Right ventricle myocardium superior (tissue), 1 donor: Measurements from ENCODE around the gene WDPCP. TPM values are rescaled to one million over a fixed set of nuclear protein-coding genes. Genes with fewer than 3 reads are reported as not detected.
A peak's percentile ranks its signal among the peaks of the same experiment; 100 is the strongest.
"Not testable (repeated sequence)": the region's sequence is repeated elsewhere in the genome, so short reads cannot be mapped to it uniquely, and the experiment has no call there.

Experiments
- ATAC-seq: fragments of 200-7000 bp; cut with Tn5 transposase; one replicate; pipeline ENCODE4 v1.9.1; 2020; ENCODE audit warnings: mild to moderate bottlenecking; ENCODE audit not compliant: poor library complexity
- DNase-seq: peaks from one replicate; pipeline ENCODE4 v3.0.0-alpha.2; 2020
- intact Hi-C: fragments of 100-400 bp; cut with DNase I; formaldehyde crosslinking; loops from one replicate; pipeline ENCODE4 v1.11.2; 2022
- total RNA-seq: library from RNA; stranded (reverse); fragmentation: NEBNext Ultra II Directional; extraction: Animal tissue kit (Norgen Biotek cat#: 25700); gene quantifications from one replicate; pipeline ENCODE4 v1.2.1, GENCODE V29; 2021
- donor health status: DM: no; HTN: yes; CAD: no; lungs with severe emphysema.

The WDPCP gene
- total RNA-seq, 1 donor from 2014 or later = 12.8 TPM

DNA sequence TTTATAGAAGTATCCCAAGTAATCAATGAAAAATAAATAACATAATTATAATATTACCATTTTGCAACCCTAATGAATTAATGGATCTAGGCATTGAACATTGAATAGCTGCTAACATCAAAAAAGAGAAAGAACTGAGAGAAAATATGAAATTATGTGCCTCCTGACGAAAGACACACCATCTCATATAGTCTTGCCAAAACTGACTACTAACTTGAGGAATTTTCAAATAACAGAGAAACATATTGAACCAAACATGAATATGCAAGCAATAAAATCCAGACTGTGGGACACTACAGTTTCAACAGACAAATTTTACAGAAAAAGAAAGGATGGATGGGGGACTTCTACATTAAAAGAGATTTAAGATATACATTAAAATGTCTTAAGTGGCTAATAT, 165.7 kb downstream of the WDPCP start:
- no peak for DNase-seq
- intact Hi-C loops = no loop called here
- ATAC-seq = no peak

DNA sequence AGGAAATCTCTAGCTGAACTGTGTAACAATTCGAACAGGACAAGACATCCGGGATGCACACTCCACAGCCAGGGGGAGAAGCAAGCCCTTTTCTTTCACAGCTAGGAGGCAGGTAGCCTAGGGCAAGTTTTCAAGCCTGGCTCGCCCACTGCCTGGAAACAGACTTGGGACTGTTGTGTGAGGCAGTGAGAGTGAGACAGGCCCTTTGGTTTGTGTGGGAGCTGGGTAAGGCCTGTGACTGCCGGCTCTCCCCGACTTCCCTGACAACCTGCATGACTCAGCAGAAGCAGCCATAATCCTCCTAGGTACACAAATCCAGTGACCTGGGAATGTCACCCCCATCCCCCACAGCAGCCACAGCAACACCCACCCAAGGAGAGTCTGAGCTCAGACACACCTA, 179.7 kb downstream of the WDPCP start:
- no peak for ATAC-seq
- DNase-seq = no peak
- intact Hi-C loops = no loop called here

DNA sequence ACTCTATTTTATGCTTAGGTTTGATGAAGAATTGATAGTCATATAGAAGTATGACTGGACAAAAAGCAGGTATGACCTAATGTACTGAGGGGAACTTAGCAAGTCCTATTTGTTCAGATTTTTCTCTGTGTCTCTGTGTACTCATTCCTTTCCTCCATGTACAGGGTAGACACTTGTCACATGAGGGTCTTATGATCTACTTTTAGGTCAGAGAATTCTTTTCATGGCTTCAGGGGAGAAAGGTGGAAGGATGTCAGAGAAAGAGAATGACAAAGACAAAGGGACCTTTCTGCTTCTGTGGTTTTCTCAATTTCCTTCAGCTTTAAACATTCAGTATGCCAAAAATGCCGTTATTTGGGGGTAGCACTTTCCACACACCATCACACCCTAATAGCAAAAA, 181.6 kb downstream of the WDPCP start:
- ATAC-seq (no peak), DNase-seq (no peak)
- intact Hi-C loops = no loop called here

DNA sequence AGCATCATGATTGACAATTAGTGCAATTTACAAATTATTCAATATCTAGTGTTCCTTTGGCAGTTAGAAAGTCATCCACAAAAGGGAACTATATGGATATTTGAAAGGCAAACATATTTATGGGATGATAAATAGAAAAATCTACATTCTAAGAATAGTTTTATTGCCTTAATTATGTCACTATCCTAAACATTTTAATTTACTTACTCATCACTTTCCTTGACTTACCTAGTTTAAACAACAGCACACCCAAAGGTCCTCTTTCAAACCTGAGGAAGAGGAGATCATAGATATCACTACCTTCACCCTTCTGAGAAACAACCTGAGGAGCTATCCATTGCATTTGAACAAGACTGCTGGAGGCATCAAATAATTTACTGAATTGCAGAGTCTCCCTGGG, 184.5 kb downstream of the WDPCP start:
- DNase-seq = no peak
- intact Hi-C loops = no loop called here
- no peak for ATAC-seq

DNA sequence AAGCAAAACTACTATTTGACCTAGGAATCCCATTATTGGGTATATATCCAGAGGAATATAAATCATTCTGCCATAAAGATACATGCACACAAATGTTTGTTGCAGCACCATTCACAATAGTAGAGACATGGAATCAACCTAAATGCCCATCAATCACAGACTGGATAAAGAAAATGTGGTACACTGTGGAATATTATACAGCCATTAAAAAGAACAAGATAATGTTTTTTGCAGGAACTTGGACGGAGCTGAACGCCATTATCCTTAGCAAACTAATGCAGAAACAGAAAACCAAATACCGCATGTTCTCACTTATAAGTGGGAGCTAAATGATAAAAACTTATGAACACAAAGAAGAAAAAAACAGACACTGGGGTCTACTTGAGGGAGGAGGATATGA, 185.4 kb downstream of the WDPCP start:
- DNase-seq, ATAC-seq, intact Hi-C loops: not testable (repeated sequence)

DNA sequence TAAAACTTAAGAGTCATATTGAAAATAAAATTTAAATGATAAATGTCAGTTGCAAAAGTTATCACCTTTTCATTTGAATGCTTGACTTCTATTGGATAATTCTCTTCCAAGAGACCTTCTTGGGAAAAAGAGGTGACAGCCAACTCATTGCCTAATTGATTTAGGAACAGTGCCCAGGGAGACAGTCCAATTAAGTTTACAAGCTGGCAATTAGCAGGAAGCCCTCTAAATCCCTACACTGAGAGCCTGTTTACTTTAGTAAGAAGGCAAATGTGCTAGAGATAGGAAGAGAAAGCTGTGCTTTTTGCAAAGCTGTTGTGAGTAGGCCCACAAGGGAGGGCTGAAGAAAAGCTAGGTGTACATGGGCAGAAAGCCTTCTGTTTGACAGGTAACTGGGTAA, 189.1 kb downstream of the WDPCP start:
- ATAC-seq (no peak), DNase-seq (no peak)
- intact Hi-C loops = no loop called here

DNA sequence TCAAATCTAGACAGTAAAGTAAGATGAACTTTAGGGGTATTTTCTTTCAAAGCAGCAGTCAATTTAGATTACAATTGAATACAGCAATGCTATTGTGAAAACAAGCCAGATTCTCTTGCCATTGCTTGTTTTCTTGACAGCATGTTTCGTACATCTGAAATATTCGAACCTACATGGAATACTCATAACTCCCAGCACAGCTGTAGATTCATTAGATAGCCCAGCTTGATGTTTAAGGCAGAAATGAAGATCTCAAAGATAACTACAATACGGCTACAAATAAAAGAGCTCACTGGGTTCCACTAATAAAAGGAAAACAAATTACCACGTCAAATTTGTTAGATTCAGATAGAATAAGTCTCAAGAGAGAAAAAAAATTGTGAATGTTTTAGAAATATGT, 208.8 kb downstream of the WDPCP start:
- ATAC-seq (no peak), DNase-seq (no peak)
- intact Hi-C loops = no loop called here

DNA sequence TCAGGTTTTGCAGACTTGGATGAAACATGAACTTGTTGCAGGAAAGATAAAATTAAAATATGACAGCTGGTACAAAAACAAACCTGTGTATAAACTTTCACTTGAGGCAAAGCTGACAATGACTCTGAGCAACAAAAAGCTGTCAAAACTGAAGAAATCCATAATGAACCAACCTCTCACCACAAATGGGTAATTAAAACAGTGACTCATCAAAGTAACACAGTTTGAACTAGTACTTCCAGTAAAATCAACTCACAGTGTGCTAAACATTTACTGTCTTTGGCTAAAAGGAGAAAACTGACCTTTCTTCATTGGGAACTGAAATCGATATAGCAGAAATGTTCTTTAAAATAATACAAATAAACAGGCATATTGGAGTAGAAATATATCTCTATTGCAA, 209.7 kb downstream of the WDPCP start:
- intact Hi-C loops = no loop called here
- DNase-seq (no peak), ATAC-seq (no peak)

DNA sequence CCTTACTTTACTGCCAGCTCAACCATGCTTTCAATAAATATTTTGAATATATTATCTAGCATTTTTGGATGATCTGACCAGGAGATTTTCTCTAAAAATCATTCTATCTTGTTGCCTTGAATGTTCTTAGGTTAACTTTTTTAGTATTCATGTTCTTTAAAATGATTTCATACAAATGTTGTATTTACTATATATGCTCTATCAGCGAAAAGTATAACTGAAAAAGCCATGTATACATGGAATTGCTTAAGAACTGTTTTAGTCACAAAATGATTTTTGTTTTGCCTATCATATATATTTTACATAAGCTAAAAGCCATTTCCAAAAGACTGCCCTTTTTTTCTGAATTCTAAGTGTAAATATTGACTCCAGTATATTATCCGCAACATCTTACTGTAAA, 213.9 kb downstream of the WDPCP start:
- no peak for ATAC-seq
- DNase-seq = no peak
- intact Hi-C loops = no loop called here

DNA sequence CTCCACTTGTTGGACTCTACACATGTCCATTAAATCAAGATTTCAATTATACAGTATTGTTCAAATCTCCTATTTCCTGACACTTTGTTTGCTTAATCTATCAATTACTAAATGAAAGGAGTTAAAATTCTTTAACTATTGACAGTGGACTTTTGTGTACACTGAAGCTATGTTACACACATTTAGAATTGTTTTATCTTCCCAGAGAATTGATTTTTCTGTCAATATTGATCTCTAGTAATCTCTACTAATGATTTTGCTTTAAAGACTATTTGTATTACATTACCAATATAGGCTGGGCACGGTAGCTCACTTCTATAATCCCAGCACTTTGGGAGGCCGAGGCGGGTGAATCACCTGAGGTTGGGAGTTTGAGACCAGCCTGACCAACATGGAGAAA, 215.7 kb downstream of the WDPCP start:
- no peak for DNase-seq
- no peak for ATAC-seq
- intact Hi-C loops = no loop called here

DNA sequence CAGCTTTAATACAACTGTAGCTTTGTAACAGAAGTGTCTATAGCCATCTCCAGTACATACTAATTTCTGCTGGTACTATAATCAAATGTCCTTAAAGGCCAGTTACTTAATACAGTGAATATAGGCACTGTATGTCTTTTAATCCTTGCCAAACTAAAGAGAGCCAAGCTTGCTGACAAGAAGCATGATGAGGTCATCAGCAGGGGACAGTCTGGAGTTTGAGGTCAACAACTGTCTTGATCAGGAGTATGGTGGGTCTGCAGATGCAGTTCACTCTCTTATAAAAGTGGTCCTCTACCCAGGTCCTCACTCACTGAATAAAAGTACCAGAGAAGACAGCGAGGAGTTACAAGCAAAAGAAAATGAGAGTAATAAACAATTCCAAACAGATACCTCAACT, 219.1 kb downstream of the WDPCP start:
- DNase-seq = no peak
- ATAC-seq = no peak
- intact Hi-C loops = no loop called here

DNA sequence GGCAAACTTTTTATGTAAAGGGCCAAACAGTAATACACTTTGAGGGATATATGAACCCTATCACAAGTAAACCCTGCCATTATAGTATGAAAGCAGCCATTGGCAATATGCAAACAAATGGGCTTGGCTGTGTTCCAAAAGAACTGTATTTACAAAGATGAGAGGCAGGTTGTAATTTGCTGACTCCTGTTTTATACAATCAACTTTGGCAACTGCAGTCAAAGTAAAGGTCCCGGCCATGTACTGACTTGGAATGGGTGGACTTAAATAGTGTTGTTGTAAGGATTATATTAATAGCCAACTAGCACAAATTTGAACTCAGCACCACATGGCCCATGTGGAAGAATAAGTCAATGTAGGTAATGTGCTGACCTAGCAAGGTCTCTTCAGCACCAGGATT, 223.4 kb downstream of the WDPCP start:
- no peak for DNase-seq
- intact Hi-C loops = no loop called here
- no peak for ATAC-seq

DNA sequence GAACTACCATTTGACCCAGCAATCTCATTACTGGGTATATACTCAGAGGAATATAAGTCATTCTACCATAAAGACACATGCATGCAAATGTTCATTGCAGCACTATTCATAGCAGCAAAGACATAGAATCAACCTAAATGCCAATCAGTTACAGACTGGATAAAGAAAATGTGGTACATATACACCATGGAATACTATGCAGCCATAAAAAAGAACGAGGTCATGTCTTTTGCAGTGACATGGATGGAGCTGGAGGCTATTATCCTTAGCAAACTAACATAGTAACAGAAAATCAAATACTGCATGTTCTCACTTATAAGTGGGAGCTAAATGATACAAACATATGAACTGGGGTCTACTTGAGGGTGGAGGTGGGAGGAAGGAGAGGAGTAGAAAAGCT, 230.6 kb downstream of the WDPCP start:
- not testable (repeated sequence) for ATAC-seq

DNA sequence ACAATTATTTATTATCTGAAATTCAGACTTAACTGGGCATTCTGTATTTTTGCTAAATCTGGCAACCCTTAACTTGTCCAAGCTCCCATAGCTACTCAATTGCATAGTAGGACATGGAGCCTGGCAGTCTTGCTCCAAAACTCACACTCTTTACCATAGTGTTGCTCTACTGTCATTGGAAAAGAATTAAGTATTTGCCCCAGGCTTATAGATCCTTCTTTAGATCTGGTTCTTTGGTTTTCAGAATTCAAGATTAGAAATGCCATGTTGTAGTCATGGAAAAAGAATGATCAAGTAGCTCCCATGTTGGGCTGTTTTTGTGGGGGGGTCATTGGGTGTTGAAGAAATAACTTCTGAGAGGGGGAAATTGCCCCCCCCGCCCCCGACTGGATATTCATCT, 240.9 kb downstream of the WDPCP start:
- ATAC-seq (no peak), DNase-seq (no peak)
- intact Hi-C loops = no loop called here

More for the DNA sequence above, 230.6 kb downstream of the WDPCP start:
- DNase-seq, intact Hi-C loops: not testable (repeated sequence)

DNA sequence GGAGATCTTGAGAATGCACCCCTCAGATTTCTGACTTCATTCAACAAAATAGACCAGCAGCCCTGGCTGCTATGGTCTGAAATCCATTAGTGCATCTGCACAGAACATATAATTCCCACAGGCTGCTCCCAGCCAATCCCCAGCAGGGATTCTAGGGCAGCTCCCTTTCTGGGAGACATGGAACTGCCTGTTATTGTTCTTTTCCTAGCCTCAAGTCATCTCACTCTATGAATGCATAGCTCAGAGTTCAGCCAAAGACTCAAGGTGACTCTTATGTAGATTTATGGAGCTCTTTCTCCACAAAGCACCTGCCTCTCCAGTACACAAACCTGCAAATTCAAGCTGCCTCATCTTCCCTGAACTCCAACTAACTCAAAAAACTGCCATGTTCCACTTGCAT, 241.9 kb downstream of the WDPCP start:
- intact Hi-C loops = no loop called here
- no peak for ATAC-seq
- no peak for DNase-seq

DNA sequence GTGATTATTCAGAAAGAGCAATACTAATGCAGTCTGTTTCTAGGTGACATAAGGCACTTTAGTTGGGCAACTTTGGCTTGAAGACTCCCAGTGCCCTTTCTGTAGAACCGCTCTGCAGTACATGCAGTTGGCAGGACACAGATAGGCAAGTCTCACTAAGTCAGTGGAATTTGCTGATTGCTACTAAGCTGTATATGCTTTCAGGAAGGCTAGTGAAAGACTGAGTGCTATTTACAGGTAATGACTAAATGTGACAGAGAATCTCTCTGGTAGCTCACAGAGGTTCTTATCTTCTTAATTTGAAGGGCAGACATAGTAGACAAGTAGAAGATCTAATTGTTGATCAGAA, 243.0 kb downstream of the WDPCP start:
- DNase-seq (no peak), ATAC-seq (peak; percentile 71)
- intact Hi-C loops = no loop called here

DNA sequence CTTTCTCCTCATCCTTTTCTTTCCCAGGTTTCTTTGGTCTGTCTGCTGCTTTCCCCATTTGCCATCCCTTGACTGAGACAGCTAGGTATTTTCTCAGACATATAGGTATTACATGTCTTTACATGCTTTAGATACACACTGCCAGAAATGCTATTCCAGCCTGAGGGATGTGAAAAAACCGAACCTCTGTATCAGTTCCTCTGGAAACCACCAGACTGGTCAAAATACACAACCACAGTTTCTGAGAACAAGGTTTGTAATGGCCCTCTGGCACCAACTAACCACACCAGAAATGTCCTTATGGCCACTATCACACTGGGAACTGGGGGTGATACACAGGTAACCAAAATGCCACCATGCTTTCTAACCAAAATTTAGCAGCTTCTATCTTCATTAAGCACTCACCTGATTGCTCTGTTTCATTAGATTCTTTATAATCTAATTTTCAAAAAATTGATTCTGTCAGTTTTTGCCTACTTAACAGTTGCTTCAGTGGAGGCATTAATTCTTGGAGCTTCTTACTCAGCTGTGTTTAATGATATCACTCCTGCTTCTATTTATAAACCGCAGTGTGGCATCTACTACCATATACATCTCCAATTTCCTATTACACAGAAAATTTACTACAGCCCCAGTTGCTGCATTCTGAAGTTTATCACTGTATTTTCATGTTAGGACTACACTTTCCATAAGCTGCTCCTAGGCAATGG, 243.5 kb downstream of the WDPCP start:
- DNase-seq (no peak), ATAC-seq (no peak)
- intact Hi-C loops = no loop called here

DNA sequence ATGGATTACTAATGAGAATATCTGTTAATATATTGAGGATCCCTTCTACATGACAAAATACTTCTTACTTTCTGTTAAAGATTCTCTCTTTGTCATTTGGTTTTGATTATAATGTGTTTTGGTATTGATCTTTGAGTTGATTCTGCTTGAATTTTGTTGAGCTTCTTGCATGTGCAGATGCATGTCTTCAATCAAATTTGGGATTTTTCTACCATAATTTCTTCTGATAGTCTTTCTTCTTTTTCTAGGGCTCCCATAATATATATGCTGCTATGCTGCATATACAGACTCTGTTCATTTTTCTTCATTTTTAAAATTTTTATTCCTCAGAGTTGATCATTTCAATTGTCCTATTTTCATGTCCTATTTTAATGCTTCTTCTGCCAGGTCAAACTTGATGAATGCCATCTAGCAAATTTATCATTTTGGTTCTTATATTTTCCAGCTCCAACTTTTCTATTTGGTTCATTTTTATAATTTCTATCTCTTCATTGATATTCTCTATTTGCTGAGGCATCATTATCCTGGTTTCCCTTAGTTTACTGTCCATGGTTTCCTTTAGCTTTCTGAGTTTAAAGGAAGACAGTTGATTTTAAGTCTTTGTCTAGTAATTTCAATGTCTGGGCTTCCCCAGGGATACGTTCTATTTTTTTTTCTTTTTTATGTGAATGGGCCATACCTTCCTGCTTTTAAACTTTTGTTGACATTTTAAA, 244.7 kb downstream of the WDPCP start:
- intact Hi-C loops = no loop called here
- ATAC-seq (no peak), DNase-seq (no peak)

DNA sequence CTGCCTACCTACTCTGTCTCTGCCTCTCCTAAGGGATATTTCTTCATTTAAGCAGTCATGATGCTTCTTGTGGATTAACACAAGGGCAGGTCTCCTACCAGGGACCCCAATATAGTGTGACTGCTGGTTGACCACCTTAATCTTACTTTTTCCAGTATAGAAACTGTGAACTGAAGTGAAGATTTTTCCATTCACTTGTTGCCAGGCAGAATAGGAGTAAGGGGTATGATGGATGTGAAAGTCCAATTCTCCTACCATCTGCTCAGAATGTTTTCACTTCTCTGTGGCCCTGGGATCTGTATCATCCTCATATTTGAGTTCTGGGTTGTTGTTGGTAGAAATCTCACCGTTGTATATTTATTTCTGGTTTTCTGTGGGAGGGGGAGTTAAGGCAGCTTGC, 247.8 kb downstream of the WDPCP start:
- no peak for DNase-seq
- intact Hi-C loops = no loop called here
- no peak for ATAC-seq

DNA sequence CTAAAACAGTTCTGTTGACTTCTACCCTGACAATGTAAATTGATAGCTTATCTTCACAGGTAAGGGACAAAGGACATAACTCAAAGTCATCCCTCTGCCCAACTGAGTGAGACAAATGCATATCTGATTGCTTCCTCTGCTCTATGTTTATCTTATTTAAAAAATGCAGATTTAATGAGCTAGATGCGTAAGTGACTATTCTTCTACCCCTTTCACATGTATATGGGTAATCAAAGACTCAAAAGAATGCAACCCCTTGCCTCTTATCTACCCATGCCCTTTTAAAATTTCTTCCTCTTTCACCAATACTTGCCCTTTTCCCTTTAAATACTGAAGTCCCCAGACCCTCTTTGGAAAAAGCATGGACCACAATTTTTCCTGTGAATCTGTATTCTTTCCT, 253.4 kb downstream of the WDPCP start:
- DNase-seq (no peak), ATAC-seq (no peak)
- intact Hi-C loops = no loop called here

DNA sequence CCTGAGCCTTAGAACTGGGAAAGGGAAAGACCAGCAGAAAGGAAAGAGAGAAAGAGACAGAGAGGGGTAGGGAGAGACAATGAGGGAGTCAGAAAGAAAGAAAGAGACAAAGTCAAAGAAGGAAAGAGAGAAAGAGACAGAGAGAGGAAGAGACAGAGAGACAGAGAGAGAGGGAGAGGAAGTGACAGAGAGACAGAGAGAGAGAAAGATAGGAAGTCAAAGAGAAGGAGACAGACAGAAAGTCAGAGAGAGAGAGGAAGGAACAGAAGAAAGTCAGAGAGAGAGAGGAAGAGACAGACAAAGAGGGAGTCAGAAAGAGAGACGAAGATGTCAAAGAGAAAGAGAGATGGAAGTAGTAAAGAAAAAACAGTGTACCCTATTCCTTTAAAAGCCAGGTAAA, 261.8 kb downstream of the WDPCP start:
- DNase-seq (no peak), ATAC-seq (no peak)
- intact Hi-C loops = no loop called here
